Fibroblast of the aortic adventitia (primary cell): ENCODE results near the gene NCKAP5. TPM values are rescaled to one million over a fixed set of nuclear protein-coding genes. Genes with fewer than 3 reads are reported as not detected.

Source experiments
- DNase-seq: peaks from one replicate; pipeline ENCODE4 v3.0.0-alpha.2; 2010; ENCODE audit warnings: low read depth
- H3K4me3 ChIP-seq: 2 replicates; pipeline ENCODE4 v1.5.1; 2011; ENCODE audit warnings: low read depth, mild to moderate bottlenecking, control low read depth, low read length, moderate library complexity
- CTCF ChIP-seq: IDR thresholded peaks from 2 replicates; pipeline ENCODE4 v1.5.1; 2011; ENCODE audit warnings: mild to moderate bottlenecking, low read length, control low read depth, inconsistent platforms; ENCODE audit not compliant: insufficient read depth
- total RNA-seq: library from RNA; depleted of rRNA; stranded (reverse); fragments of >200 nt; gene quantifications from 2 replicates; pipeline ENCODE4 v1.2.3, GENCODE V29; 2012; ENCODE audit warnings: low replicate concordance

The NCKAP5 gene
- total RNA-seq, 1 donor = 4.4 TPM

- no peak for TF ChIP-seq CTCF
- no peak for DNase-seq
- H3K4me3 ChIP-seq = no peak overlapping the region
Observed at GRCh38 chr2:132645722-132646539, 922.3 kb downstream of the NCKAP5 start.

- no peak for TF ChIP-seq CTCF
- H3K4me3 ChIP-seq = no peak overlapping the region
- DNase-seq = no peak
Observed at GRCh38 chr2:132645176-132645575, 923.1 kb downstream of the NCKAP5 start.

DNA sequence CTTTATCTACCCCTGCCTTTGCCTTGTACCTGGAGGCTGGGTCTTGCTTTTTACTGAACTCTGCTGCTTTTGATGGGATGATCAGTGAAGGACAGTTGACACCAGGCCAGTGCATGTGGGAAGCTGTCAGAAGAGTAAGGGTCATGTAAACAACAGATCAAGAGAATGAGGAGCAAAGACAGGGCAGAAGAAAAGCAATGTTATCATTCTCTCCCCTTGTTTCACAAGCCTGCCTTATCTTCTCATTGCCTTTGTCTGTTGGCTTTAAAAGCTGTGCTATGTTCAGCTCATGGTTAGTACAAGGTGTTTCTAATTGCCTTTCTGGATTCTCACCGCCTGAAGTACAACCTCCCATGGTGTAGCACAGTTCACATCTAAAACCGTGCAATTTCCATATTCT is 925.8 kb downstream of the NCKAP5 start:
- H3K4me3 ChIP-seq = no peak overlapping the region
- TF ChIP-seq CTCF = no peak
- no peak for DNase-seq

DNA sequence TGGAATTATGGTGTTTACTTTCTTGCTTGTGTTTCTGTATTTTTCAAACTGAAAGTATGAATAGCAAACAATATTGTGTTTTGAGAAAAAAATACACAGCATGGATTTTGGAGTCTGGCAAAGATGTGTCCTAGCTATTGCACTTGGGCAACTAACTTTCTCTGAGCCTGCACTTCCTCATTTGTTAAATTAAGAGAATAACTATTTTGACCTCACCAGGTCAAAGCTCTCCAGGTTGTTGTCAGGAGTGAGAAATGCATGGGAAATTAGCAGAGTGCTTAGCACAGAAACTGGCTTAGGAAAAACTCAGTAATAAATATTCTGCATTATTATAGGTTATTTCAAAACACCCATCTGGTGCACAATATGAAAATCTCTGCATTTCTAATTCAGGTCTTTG is 926.4 kb downstream of the NCKAP5 start:
- no peak for DNase-seq
- no peak for TF ChIP-seq CTCF
- H3K4me3 ChIP-seq = no peak overlapping the region

- no peak for TF ChIP-seq CTCF
- DNase-seq = no peak
- H3K4me3 ChIP-seq = no peak overlapping the region
Observed at GRCh38 chr2:132640116-132640515, 928.1 kb downstream of the NCKAP5 start.

DNA sequence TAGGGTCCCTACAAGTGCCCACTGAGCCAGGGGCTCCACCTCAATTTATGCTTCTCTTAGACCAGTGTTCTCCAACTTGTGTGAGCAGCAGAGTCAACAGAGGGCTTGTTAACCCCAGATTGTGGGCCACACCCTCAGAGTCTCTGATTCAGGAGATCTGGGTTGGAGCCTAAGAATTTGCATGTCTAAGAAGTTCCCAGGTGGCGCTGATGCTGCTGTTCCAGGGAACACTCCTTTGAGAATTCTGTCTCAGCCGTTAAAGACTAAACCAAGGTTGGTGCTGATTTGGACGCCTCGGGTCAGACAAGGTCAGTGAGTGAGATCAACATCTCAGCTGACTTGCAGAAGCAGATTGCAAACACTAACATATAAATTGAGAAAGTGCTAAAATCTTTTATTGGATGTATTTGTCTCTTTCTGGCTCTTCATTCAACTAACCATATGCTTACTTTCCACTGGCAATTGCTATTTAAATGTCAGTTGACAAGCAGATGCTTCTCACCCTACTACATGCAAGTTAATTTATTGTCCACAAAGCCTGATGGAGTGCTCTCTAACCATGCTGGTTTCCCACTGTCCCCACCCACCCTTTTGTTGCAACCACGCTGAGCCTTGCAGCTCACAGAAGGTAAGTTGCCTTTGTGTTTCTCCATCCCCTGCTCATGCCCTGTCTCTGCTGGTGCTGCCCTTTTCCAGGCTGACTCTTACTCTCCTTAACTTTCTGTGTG is 929.8 kb downstream of the NCKAP5 start:
- TF ChIP-seq CTCF = no peak

More for the DNA sequence above, 929.8 kb downstream of the NCKAP5 start:
- no peak overlapping the region for H3K4me3 ChIP-seq
- DNase-seq = no peak
